Spleen (tissue), 11 donors: ENCODE data around the gene ZNRD2. TPM values are rescaled to one million over a fixed set of nuclear protein-coding genes. Genes with fewer than 3 reads are reported as not detected.

ENCODE experiments used
- DNase-seq: peaks from one replicate; pipeline ENCODE4 v3.0.0-alpha.2; 2020
- H3K27ac ChIP-seq, 8 donors: fragments of 200-600 bp; sonication (generic) in 7 of 8; 1 replicate in 4 of 8; 2 replicates in 4 of 8; pipeline versions ENCODE4 v1.5.0 to v1.8.0; 2016 to 2021; ENCODE audit warnings: inconsistent platforms in 4 of 8, mild to moderate bottlenecking in 4 of 8, moderate library complexity in 1 of 8
- H3K27me3 ChIP-seq, 7 donors: fragments of 200-600 bp; sonication (generic) in 6 of 7; replicated peaks in 1 of 7; 1 replicate in 4 of 7; 2 replicates in 3 of 7; pipeline versions ENCODE4 v1.5.0 to v1.8.0; 2016 to 2021; ENCODE audit warnings: inconsistent platforms in 3 of 7, mild to moderate bottlenecking in 1 of 7
- H3K36me3 ChIP-seq, 6 donors: fragments of 200-600 bp; sonication (generic) in 5 of 6; 1 replicate in 4 of 6; 2 replicates in 2 of 6; pipeline versions ENCODE4 v1.5.0 to v1.8.0; 2016 to 2021; ENCODE audit warnings: inconsistent platforms in 2 of 6
- H3K4me1 ChIP-seq, 6 donors: fragments of 200-600 bp; sonication (generic) in 5 of 6; 1 replicate in 3 of 6; 2 replicates in 3 of 6; pipeline versions ENCODE4 v1.5.0 to v1.8.0; 2016 to 2021; ENCODE audit warnings: inconsistent platforms in 3 of 6
- H3K4me3 ChIP-seq, 8 donors: fragments of 200-600 bp; sonication (generic) in 7 of 8; 1 replicate in 4 of 8; 2 replicates in 4 of 8; pipeline versions ENCODE4 v1.5.0 to v1.8.0; 2016 to 2021; ENCODE audit warnings: inconsistent platforms in 4 of 8, mild to moderate bottlenecking in 4 of 8, moderate library complexity in 2 of 8
- H3K9me3 ChIP-seq, 8 donors: fragments of 200-600 bp; sonication (generic) in 7 of 8; 1 replicate in 4 of 8; 2 replicates in 4 of 8; pipeline versions ENCODE4 v1.5.0 to v1.8.0; 2016 to 2021; ENCODE audit warnings: inconsistent platforms in 4 of 8
- POLR2A ChIP-seq, 3 donors: fragments of 450-650 bp; IDR thresholded peaks; one replicate each; pipeline ENCODE4 v1.5.1; 2017; ENCODE audit warnings: antibody characterized with exemption in 3 of 3, mild to moderate bottlenecking in 1 of 3
- POLR2AphosphoS5 ChIP-seq, 3 donors: sonication (generic); formaldehyde crosslinking; IDR thresholded peaks; one replicate each; pipeline ENCODE4 v1.5.1; 2017; ENCODE audit warnings: antibody characterized with exemption in 3 of 3
- WGBS, 5 donors: extraction: QIAGEN DNeasy Blood & Tissue Kit in 3 of 5; methylation state at CpG; one replicate each; pipeline versions ENCODE4 v1.1.5 to v1.1.7; 2013 to 2018; 5-methylcytosine and 5-hydroxymethylcytosine counted together
- intact Hi-C: fragments of 100-400 bp; cut with DNase I; formaldehyde crosslinking; loops from one replicate; pipeline ENCODE4 v1.15.0; 2023; ENCODE audit warnings: low total_unique reads
- polyA plus RNA-seq, 3 donors: library from polyadenylated mRNA; stranded (reverse); fragments of 200-250 nt; gene quantifications; one replicate each; pipeline ENCODE4 v1.2.1, GENCODE V29; 2013
- total RNA-seq, 7 donors: library from RNA; depleted of rRNA in 3 of 7; stranded (reverse); fragments of >200 nt in 3 of 7; fragmentation: NEBNext Ultra II Directional in 4 of 7; extraction: Animal tissue kit (Norgen Biotek cat#: 25700) in 4 of 7; gene quantifications; one replicate each; pipeline versions ENCODE4 v1.1.0 to v1.2.1, GENCODE V29; 2016 to 2021
- TF ChIP-seq, protein P1 (sequence below), 11 experiments: fragments of 200-600 bp in 7 of 11; fragments of 450-650 bp in 4 of 11; sonication (generic) in 4 of 11; IDR thresholded peaks in 8 of 11; conservative IDR thresholded peaks in 3 of 11; 1 replicate in 7 of 11; 2 replicates in 4 of 11; pipeline versions ENCODE4 v1.4.0 to v1.8.0; 2016 to 2021; ENCODE audit warnings: antibody characterized with exemption in 11 of 11, inconsistent platforms in 4 of 11, mild to moderate bottlenecking in 1 of 11
- donor health status: healthy with polysubstance abuse.
- donor health status: DM: no; HTN: no; CAD: no; lungs with moderate emphysema.
- donor health status: DM: no; HTN: no; CAD: no.
- donor health status: Bipolar disorder and iron deficiency.
- donor health status: healthy.
- donor health status: DM: no; HTN: no; CAD: no.
- donor health status: DM: yes; HTN: yes; CAD: no.

Gene ZNRD2
- total and polyA plus RNA-seq, 10 donors = 20.9 to 68.8 (median 38.4) TPM

DNA sequence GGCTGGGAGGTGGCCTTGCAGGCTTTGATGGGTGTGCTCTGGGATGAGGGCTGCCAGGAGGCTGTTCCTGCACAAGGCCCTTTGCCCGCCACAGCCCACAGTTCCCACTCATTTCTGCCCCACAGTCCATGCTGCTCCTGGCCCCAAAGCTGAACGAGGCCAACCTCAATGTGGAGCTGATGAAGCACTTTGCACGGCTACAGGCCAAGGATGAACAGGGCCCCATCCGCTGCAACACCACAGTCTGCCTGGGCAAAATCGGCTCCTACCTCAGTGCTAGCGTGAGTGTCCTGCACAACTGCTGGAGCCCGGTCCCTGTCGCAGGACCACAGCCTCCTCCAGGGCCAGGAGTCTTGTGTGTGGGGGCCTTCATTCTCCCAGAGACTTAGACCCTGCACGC is 35.2 kb upstream of the ZNRD2 start:
- no peak overlapping the region for H3K27ac ChIP-seq
- TF ChIP-seq POLR2AphosphoS5 (IDR thresholded peaks at IDR 0.05) = peak in 1 of 3 donors; percentile 50
- TF ChIP-seq, protein P1, sequence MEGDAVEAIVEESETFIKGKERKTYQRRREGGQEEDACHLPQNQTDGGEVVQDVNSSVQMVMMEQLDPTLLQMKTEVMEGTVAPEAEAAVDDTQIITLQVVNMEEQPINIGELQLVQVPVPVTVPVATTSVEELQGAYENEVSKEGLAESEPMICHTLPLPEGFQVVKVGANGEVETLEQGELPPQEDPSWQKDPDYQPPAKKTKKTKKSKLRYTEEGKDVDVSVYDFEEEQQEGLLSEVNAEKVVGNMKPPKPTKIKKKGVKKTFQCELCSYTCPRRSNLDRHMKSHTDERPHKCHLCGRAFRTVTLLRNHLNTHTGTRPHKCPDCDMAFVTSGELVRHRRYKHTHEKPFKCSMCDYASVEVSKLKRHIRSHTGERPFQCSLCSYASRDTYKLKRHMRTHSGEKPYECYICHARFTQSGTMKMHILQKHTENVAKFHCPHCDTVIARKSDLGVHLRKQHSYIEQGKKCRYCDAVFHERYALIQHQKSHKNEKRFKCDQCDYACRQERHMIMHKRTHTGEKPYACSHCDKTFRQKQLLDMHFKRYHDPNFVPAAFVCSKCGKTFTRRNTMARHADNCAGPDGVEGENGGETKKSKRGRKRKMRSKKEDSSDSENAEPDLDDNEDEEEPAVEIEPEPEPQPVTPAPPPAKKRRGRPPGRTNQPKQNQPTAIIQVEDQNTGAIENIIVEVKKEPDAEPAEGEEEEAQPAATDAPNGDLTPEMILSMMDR (IDR thresholded peaks at IDR 0.05 in 8 of 11, conservative IDR thresholded peaks at IDR 0.05 in 3 of 11) = no peak
- H3K27me3 ChIP-seq = no peaks in the 10 kb centered on the region
- no peaks in the 10 kb centered on the region for H3K9me3 ChIP-seq
- H3K4me3 ChIP-seq = no peak overlapping the region
- peaks cover 7 to 41% (median 28%) of the 10 kb centered on the region in 6 donors for H3K4me1 ChIP-seq
- no peak for DNase-seq
- intact Hi-C loops = no loop called here
- peaks cover 0 to 96% (median 70%) of the 10 kb centered on the region in 6 donors for H3K36me3 ChIP-seq
- 85 to 94% (median 92%) methylated on average over 2 to 9 of the region's 9 CpGs; no CpG with 5 or more reads in 1 of the 5 donors for whole genome bisulfite sequencing, 5 donors

DNA sequence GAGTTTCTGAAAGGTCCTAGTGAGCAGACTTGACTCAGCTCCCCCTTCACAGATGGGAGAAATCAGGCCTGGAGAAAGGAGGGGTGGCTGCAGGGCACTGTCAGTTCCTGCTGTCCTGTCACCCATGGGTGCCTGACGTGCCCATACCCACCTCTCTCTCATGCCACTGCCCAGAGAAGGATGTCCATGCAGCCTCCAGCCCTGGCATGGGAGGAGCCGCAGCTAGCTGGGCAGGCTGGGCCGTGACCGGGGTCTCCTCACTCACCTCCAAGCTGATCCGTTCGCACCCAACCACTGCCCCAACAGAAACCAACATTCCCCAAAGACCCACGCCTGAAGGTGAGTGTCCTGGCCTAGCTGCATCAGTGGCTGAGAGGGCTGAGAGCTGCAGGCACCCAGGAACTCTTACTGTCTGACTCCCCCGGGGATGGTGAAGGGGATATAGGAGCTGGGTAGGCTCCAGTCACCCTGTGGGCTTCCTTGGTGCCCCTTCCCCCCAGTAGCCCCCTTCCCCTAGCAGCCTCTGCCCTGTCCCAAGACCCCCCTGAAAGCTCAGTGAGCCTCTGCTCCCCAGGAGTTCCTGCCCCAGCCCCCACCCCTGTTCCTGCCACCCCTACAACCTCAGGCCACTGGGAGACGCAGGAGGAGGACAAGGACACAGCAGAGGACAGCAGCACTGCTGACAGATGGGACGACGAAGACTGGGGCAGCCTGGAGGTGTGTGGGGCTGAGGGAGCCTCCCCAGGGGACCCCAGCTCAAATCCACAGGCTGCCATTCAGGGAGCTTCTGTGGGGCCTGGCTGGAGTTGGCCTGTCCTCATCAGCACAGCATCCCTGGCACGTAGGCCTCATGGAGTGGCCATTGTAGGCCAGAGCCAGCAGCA is 33.6 kb upstream of the ZNRD2 start:
- no peaks in the 10 kb centered on the region for H3K27me3 ChIP-seq
- H3K4me3 ChIP-seq = no peak overlapping the region
- peaks cover 7 to 54% (median 37%) of the 10 kb centered on the region in 6 donors for H3K4me1 ChIP-seq
- intact Hi-C loops = no loop called here
- H3K27ac ChIP-seq = peak overlapping the region in 2 of 8 donors; percentile 92 to 96
- DNase-seq = no peak
- no peaks in the 10 kb centered on the region for H3K9me3 ChIP-seq
- peak in 2 of 3 donors; percentile 3 to 40 for TF ChIP-seq POLR2AphosphoS5 (IDR thresholded peaks at IDR 0.05)
- no peak for TF ChIP-seq POLR2A (IDR thresholded peaks at IDR 0.05)
- WGBS, 5 donors = 83 to 97% (median 88%) methylated on average over 7 to 12 of the region's 12 CpGs
- peaks cover 0 to 81% (median 56%) of the 10 kb centered on the region in 6 donors for H3K36me3 ChIP-seq

DNA sequence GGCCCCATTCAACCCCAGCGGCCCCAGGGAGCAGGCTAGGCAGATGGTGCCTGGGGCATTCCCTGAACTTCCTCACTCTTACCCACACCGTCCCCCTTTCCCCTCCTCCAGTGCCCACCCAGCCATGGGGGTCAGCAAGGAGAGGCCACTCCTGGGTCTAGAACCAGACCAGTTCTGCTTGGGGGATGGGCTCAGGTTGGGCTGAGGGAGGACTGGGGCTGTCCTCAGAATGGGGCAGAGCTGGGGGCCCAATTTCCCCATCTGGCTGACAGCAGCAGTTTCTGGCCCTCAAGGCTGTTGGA is 33.0 kb upstream of the ZNRD2 start:
- WGBS, 5 donors = 79 to 93% (median 84%) methylated on average over 2 of the region's 2 CpGs
- peak; percentile 31 to 44 (median 32) for TF ChIP-seq POLR2AphosphoS5 (IDR thresholded peaks at IDR 0.05)
- TF ChIP-seq, protein P1 (IDR thresholded peaks at IDR 0.05 in 8 of 11, conservative IDR thresholded peaks at IDR 0.05 in 3 of 11) = no peak
- Histone ChIP-seq H3K4me3 (no peak overlapping the region), H3K4me1 (peaks cover 7 to 58% (median 42%) of the 10 kb centered on the region in 6 donors), H3K27me3 (no peaks in the 10 kb centered on the region), H3K9me3 (no peaks in the 10 kb centered on the region), H3K27ac (peak overlapping the region in 4 of 8 donors; percentile 88 to 96 (median 92)), H3K36me3 (peaks cover 0 to 75% (median 50%) of the 10 kb centered on the region in 6 donors)
- no peak for DNase-seq
- intact Hi-C loops = no loop called here

DNA sequence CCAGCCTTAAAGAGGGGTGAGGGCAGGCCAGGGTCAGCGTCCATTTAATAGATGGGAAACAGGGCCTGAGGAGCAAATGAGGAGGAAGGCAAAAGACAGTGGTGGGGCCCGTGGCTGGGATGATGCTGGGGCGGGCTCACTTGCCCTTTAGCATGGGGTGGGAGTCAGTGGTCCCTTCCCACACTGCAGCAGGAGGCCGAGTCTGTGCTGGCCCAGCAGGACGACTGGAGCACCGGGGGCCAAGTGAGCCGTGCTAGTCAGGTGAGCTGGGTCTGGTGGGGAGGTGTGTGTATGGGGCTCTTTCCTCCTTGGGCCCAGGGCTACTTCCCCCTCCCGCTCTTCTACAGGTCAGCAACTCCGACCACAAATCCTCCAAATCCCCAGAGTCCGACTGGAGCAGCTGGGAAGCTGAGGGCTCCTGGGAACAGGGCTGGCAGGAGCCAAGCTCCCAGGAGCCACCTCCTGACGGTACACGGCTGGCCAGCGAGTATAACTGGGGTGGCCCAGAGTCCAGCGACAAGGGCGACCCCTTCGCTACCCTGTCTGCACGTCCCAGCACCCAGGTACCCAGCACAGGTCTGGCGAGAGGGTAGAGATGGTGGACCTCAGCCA is 32.6 kb upstream of the ZNRD2 start:
- DNase-seq = peak; percentile 79
- WGBS, 5 donors = 77 to 89% (median 86%) methylated on average over 12 to 18 of the region's 18 CpGs
- no peak overlapping the region for H3K4me3 ChIP-seq
- peaks cover 0 to 70% (median 45%) of the 10 kb centered on the region in 6 donors for H3K36me3 ChIP-seq
- H3K27me3 ChIP-seq = no peaks in the 10 kb centered on the region
- intact Hi-C loops = no loop called here
- no peaks in the 10 kb centered on the region for H3K9me3 ChIP-seq
- peaks cover 7 to 58% (median 42%) of the 10 kb centered on the region in 6 donors for H3K4me1 ChIP-seq
- peak overlapping the region; percentile 29 to 96 (median 89) for H3K27ac ChIP-seq
- TF ChIP-seq POLR2A (IDR thresholded peaks at IDR 0.05) (no peak), POLR2AphosphoS5 (IDR thresholded peaks at IDR 0.05) (no peak)
- TF ChIP-seq, protein P1 (IDR thresholded peaks at IDR 0.05 in 8 of 11, conservative IDR thresholded peaks at IDR 0.05 in 3 of 11) = no peak
